HL-60 (cell line): ENCODE results near the gene GPR137B.

Source experiments
- DNase-seq, 2 experiments: peaks; one replicate each; pipeline ENCODE4 v3.0.0-alpha.2; 2010 to 2020; ENCODE audit warnings: low read depth in 1 of 2, low spot score in 1 of 2
- H3K27ac ChIP-seq: fragments of 250-450 bp; sonication (Bioruptor Pico); replicated peaks from 2 replicates; pipeline ENCODE4 v1.5.1; 2020; ENCODE audit warnings: mild to moderate bottlenecking, moderate library complexity
- H3K27me3 ChIP-seq: fragments of 250-450 bp; sonication (Bioruptor Pico); 2 replicates; pipeline ENCODE4 v1.5.1; 2021; ENCODE audit warnings: mild to moderate bottlenecking, moderate library complexity; ENCODE audit not compliant: insufficient read depth, poor library complexity, severe bottlenecking
- H3K4me3 ChIP-seq: replicated peaks from 2 replicates; pipeline ENCODE4 v1.5.1; 2011; ENCODE audit warnings: mild to moderate bottlenecking, control low read depth, low read length; ENCODE audit not compliant: insufficient read depth
- GABPA ChIP-seq: IDR thresholded peaks from 2 replicates; pipeline ENCODE4 v1.6.1; 2012; ENCODE audit warnings: low read depth
- POLR2AphosphoS5 ChIP-seq: IDR thresholded peaks from 2 replicates; pipeline ENCODE4 v1.6.1; 2012; ENCODE audit warnings: low read depth
- SPI1 ChIP-seq: IDR thresholded peaks from 2 replicates; pipeline ENCODE4 v1.6.1; 2012; ENCODE audit warnings: low read depth, mild to moderate bottlenecking, borderline replicate concordance
- TF ChIP-seq, protein P1 (sequence below): IDR thresholded peaks from 2 replicates; pipeline ENCODE4 v1.6.1; 2012; ENCODE audit warnings: low read depth; ENCODE audit not compliant: insufficient replicate concordance
- TF ChIP-seq, protein P2 (sequence below): IDR thresholded peaks from one replicate; pipeline ENCODE4 v1.5.1; 2011; ENCODE audit warnings: low read length, control low read depth, inconsistent platforms; ENCODE audit not compliant: insufficient read depth

GPR137B gene

DNA sequence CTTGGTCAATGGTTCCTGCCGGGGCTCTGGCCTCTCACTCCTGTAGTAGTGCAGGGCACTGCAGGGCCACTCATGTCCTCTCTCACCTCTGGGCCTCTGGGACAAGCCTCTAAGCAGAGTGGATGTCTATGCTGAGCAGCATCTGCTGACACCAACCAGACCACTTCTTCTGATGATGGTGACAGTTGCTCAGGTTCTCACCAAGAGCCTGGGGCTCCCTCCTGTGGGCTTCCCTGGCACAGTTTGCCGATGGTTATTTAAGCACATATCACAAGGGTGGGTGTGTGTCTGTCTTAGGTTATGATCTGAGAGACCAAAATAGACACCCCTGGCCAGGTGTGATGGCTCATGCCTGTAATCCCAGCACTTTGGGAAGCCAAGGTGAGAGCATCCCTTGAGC lies 17.4 kb upstream of the GPR137B start:
- no peaks in the 10 kb centered on the region for H3K27me3 ChIP-seq
- no peak for TF ChIP-seq POLR2AphosphoS5
- no peak for TF ChIP-seq SPI1
- TF ChIP-seq, protein P1, sequence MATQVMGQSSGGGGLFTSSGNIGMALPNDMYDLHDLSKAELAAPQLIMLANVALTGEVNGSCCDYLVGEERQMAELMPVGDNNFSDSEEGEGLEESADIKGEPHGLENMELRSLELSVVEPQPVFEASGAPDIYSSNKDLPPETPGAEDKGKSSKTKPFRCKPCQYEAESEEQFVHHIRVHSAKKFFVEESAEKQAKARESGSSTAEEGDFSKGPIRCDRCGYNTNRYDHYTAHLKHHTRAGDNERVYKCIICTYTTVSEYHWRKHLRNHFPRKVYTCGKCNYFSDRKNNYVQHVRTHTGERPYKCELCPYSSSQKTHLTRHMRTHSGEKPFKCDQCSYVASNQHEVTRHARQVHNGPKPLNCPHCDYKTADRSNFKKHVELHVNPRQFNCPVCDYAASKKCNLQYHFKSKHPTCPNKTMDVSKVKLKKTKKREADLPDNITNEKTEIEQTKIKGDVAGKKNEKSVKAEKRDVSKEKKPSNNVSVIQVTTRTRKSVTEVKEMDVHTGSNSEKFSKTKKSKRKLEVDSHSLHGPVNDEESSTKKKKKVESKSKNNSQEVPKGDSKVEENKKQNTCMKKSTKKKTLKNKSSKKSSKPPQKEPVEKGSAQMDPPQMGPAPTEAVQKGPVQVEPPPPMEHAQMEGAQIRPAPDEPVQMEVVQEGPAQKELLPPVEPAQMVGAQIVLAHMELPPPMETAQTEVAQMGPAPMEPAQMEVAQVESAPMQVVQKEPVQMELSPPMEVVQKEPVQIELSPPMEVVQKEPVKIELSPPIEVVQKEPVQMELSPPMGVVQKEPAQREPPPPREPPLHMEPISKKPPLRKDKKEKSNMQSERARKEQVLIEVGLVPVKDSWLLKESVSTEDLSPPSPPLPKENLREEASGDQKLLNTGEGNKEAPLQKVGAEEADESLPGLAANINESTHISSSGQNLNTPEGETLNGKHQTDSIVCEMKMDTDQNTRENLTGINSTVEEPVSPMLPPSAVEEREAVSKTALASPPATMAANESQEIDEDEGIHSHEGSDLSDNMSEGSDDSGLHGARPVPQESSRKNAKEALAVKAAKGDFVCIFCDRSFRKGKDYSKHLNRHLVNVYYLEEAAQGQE, result no peak
- no peak for TF ChIP-seq GABPA
- TF ChIP-seq, protein P2, sequence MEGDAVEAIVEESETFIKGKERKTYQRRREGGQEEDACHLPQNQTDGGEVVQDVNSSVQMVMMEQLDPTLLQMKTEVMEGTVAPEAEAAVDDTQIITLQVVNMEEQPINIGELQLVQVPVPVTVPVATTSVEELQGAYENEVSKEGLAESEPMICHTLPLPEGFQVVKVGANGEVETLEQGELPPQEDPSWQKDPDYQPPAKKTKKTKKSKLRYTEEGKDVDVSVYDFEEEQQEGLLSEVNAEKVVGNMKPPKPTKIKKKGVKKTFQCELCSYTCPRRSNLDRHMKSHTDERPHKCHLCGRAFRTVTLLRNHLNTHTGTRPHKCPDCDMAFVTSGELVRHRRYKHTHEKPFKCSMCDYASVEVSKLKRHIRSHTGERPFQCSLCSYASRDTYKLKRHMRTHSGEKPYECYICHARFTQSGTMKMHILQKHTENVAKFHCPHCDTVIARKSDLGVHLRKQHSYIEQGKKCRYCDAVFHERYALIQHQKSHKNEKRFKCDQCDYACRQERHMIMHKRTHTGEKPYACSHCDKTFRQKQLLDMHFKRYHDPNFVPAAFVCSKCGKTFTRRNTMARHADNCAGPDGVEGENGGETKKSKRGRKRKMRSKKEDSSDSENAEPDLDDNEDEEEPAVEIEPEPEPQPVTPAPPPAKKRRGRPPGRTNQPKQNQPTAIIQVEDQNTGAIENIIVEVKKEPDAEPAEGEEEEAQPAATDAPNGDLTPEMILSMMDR, result no peak
- H3K27ac ChIP-seq, result no peak overlapping the region
- no peak overlapping the region for H3K4me3 ChIP-seq
- no peak for DNase-seq

DNA sequence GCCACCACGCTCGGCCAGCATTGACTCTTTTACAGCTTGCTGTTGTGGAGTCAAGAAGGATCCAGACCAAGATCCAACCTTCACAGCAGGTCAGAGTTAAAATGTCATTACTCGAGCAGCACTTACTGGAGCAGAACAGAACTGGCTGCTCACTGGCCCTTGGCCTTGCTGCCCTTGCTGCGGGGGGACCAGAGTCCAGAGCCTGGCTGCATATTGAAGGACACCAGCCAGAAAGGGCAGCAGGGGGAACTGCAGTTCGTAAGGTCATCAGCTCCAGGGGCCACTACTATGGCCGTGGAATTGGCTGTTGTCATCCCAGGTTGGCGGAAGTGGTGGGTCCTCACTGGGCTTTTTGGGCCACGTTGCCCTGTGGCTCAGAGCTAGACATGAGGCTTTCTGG lies 15.3 kb upstream of the GPR137B start:
- H3K27me3 ChIP-seq, result peaks cover 4% of the 10 kb centered on the region
- DNase-seq, result no peak
- H3K4me3 ChIP-seq, result no peak overlapping the region
- no peak for TF ChIP-seq GABPA
- no peak for TF ChIP-seq POLR2AphosphoS5
- TF ChIP-seq, protein P1, result no peak
- no peak for TF ChIP-seq SPI1
- TF ChIP-seq, protein P2, result no peak
- H3K27ac ChIP-seq, result no peak overlapping the region

DNA sequence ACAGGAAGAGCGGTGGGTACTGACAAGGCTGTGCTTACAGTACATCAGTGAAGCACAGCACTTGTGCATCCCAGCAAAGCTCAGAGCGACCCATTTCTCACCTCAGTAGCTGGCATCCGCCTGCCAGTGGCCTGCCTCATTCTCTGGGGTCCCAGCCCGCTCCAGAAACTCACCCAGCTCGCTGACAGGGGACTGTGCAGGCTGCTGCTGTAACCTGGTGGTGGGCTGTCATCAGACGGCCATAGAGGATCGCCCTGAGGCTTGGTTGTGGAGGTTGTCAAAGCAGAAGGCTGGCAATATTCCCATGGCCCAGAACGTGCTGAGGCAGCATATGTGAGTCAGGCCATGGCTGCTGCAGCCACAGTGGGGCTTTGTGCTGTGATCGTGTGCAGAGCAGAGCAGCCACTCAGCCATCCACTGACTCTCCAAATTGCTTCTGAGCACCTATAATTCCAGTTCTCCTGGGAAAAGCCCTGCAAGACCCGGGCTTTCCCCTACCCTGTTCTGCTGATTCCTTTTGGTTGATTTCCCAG lies 13.6 kb upstream of the GPR137B start:
- Histone ChIP-seq H3K4me3 (no peak overlapping the region), H3K27me3 (peaks cover 4% of the 10 kb centered on the region), H3K27ac (no peak overlapping the region)
- TF ChIP-seq SPI1 (no peak), POLR2AphosphoS5 (no peak), GABPA (no peak)
- TF ChIP-seq, protein P1, result no peak
- TF ChIP-seq, protein P2, result no peak
- no peak for DNase-seq
